Glutamatergic neuron (in vitro differentiated cells): Measurements from ENCODE around the gene MEP1A. TPM values are rescaled to one million over a fixed set of nuclear protein-coding genes. Genes with fewer than 3 reads are reported as not detected.
"Not testable (repeated sequence)": the region's sequence is repeated elsewhere in the genome, so short reads cannot be mapped to it uniquely, and the experiment has no call there.

Experiments used
- DNase-seq: peaks from one replicate; pipeline ENCODE4 v3.0.0; 2022
- H3K27ac Mint-ChIP-seq: one replicate; pipeline ENCODE4 v1.8.0; 2020; ENCODE audit warnings: mild to moderate bottlenecking, mixed read lengths, inconsistent platforms; ENCODE audit not compliant: unreplicated experiment
- H3K27me3 Mint-ChIP-seq: one replicate; pipeline ENCODE4 v1.8.0; 2020; ENCODE audit warnings: mild to moderate bottlenecking, moderate library complexity, mixed read lengths, inconsistent platforms; ENCODE audit not compliant: unreplicated experiment
- H3K36me3 Mint-ChIP-seq: one replicate; pipeline ENCODE4 v1.8.0; 2020; ENCODE audit warnings: mild to moderate bottlenecking, mixed read lengths, inconsistent platforms; ENCODE audit not compliant: unreplicated experiment
- H3K4me1 Mint-ChIP-seq: one replicate; pipeline ENCODE4 v1.8.0; 2020; ENCODE audit warnings: mild to moderate bottlenecking, low read depth, mixed read lengths, inconsistent platforms; ENCODE audit not compliant: unreplicated experiment
- H3K4me3 Mint-ChIP-seq: one replicate; pipeline ENCODE4 v1.8.0; 2020; ENCODE audit warnings: mild to moderate bottlenecking, mixed read lengths, inconsistent platforms; ENCODE audit not compliant: unreplicated experiment
- H3K9me3 Mint-ChIP-seq: one replicate; pipeline ENCODE4 v1.8.0; 2020; ENCODE audit warnings: mild to moderate bottlenecking, moderate library complexity, mixed read lengths, inconsistent platforms; ENCODE audit not compliant: unreplicated experiment
- total RNA-seq: library from RNA; stranded (reverse); fragmentation: NEBNext Ultra II Directional; extraction: Animal tissue kit (Norgen Biotek cat#: 25700); gene quantifications from one replicate; pipeline ENCODE4 v1.2.1, GENCODE V29; 2021; ENCODE audit not compliant: unreplicated experiment
- TF ChIP-seq, protein P1 (sequence below): fragments of 200-600 bp; sonication (generic); IDR thresholded peaks from one replicate; pipeline ENCODE4 v1.5.0; 2021; ENCODE audit not compliant: partially characterized antibody, unreplicated experiment

Gene MEP1A
- total RNA-seq, 1 donor from 2014 or later = not detected

DNA sequence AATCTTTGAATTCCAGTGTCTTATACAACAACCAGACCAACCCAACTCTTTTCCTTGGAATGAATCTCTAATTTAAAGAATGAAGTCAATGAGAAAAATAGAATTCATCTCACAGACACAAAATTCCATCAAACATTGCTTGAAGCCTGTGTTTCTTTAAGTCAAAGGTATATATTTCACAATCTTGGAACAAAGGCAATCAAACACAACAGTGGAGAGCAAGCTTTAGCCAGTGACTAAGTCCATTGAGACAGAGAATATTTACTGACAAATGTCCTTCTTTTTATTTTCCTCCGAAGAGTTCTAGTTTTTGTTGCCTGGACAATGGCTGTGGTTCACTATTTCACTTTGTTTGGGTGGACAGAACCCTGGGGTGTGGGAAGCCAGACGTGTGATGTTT lies 35.8 kb downstream of the MEP1A start:
- Mint-ChIP-seq H3K27me3 (no peaks in the 10 kb centered on the region), H3K4me1 (no peaks in the 10 kb centered on the region), H3K4me3 (no peak overlapping the region), H3K9me3 (no peaks in the 10 kb centered on the region), H3K36me3 (no peaks in the 10 kb centered on the region), H3K27ac (no peak overlapping the region)
- TF ChIP-seq, protein P1, sequence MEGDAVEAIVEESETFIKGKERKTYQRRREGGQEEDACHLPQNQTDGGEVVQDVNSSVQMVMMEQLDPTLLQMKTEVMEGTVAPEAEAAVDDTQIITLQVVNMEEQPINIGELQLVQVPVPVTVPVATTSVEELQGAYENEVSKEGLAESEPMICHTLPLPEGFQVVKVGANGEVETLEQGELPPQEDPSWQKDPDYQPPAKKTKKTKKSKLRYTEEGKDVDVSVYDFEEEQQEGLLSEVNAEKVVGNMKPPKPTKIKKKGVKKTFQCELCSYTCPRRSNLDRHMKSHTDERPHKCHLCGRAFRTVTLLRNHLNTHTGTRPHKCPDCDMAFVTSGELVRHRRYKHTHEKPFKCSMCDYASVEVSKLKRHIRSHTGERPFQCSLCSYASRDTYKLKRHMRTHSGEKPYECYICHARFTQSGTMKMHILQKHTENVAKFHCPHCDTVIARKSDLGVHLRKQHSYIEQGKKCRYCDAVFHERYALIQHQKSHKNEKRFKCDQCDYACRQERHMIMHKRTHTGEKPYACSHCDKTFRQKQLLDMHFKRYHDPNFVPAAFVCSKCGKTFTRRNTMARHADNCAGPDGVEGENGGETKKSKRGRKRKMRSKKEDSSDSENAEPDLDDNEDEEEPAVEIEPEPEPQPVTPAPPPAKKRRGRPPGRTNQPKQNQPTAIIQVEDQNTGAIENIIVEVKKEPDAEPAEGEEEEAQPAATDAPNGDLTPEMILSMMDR = no peak
- DNase-seq = no peak

DNA sequence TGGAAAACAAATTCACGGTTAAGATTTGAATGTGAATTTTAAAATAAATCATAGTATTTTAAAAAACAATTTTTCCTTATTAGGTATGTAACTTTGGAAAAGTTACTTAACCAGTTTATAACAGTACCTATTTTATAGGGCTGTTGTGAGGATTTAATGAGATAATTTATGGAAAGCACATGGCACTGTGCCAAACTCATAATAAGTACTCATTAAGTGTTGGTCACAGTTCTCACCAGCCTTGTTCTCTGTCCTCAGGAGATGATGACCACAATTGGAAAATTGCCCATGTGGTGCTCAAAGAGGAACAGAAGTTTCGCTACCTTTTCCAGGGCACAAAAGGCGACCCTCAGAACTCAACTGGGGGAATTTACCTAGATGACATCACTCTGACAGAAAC lies 39.6 kb downstream of the MEP1A start:
- no peak overlapping the region for H3K27ac Mint-ChIP-seq
- no peaks in the 10 kb centered on the region for H3K4me1 Mint-ChIP-seq
- H3K4me3 Mint-ChIP-seq = no peak overlapping the region
- H3K27me3 Mint-ChIP-seq = no peaks in the 10 kb centered on the region
- no peaks in the 10 kb centered on the region for H3K9me3 Mint-ChIP-seq
- no peak for DNase-seq
- TF ChIP-seq, protein P1 = no peak
- no peaks in the 10 kb centered on the region for H3K36me3 Mint-ChIP-seq

DNA sequence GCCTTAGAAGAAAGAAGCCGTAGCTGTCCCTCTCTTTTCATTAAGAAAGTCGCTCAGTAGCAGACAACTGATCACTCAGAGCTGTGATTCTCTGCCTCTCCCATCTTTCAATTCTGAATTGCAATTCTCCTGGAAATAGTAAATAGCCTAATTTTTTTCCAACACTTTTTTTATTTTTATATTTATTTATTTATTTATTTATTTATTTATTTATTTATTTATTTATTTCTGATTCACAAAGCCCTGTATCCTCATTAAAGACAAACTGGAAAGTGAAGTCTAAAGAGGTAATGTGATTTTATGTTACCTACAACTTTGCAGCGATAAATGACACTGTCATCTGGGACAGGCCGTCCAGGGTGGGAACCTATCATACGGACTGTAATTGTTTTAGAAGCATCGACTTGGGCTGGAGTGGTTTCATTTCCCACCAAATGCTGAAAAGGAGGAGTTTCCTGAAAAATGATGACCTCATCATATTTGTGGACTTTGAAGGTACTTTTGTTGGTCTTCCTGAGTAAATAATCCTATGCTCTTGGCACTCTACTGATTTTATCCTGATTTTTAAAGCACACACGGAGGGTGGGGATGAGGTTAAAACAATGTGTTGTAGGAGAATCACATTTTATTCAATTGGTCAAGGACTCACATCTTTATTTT lies 41.2 kb downstream of the MEP1A start:
- H3K4me1 Mint-ChIP-seq, H3K36me3 Mint-ChIP-seq, DNase-seq, H3K9me3 Mint-ChIP-seq, H3K27me3 Mint-ChIP-seq, H3K27ac Mint-ChIP-seq, H3K4me3 Mint-ChIP-seq: not testable (repeated sequence)

DNA sequence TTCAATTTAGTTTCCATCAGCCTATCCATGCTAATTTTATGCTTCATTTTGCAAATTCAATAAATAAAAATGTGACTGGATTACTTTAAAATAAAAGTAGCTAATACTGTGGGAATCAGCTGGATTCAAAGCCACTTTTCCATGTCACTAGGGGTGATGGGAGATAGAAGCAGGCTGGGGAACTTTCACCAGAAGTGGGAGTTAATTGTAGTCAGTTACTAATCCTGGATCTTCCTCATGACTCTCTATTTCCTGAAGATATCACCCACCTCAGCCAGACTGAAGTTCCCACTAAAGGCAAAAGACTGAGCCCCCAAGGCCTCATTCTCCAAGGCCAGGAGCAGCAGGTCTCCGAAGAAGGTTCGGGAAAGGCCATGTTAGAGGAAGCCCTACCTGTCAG lies 41.8 kb downstream of the MEP1A start:
- not testable (repeated sequence) for H3K4me3 Mint-ChIP-seq, H3K9me3 Mint-ChIP-seq, H3K27me3 Mint-ChIP-seq, H3K36me3 Mint-ChIP-seq, H3K4me1 Mint-ChIP-seq, DNase-seq, H3K27ac Mint-ChIP-seq

DNA sequence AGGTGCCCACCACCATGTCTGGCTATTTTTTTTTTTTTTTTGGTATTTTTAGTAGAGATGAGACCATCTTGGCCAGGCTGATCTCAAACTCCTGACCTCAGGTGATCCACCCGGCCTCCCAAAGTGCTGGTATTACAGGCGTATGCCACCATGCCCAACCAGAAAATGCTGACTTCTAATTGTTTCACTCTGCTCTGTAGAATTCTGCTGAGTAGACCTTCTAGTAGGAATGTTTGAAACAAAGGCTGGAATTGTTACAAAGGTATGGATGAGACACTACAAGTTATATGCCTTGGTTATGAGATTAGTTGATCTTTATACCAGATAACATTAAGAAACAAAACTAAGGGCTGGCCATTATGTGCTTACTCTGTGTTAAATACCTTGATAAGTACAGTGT lies 44.8 kb downstream of the MEP1A start:
- no peak overlapping the region for H3K27ac Mint-ChIP-seq
- no peaks in the 10 kb centered on the region for H3K36me3 Mint-ChIP-seq
- H3K4me1 Mint-ChIP-seq = no peaks in the 10 kb centered on the region
- no peaks in the 10 kb centered on the region for H3K27me3 Mint-ChIP-seq
- no peak overlapping the region for H3K4me3 Mint-ChIP-seq
- TF ChIP-seq, protein P1 = no peak
- no peak for DNase-seq
- peaks cover 6% of the 10 kb centered on the region for H3K9me3 Mint-ChIP-seq

DNA sequence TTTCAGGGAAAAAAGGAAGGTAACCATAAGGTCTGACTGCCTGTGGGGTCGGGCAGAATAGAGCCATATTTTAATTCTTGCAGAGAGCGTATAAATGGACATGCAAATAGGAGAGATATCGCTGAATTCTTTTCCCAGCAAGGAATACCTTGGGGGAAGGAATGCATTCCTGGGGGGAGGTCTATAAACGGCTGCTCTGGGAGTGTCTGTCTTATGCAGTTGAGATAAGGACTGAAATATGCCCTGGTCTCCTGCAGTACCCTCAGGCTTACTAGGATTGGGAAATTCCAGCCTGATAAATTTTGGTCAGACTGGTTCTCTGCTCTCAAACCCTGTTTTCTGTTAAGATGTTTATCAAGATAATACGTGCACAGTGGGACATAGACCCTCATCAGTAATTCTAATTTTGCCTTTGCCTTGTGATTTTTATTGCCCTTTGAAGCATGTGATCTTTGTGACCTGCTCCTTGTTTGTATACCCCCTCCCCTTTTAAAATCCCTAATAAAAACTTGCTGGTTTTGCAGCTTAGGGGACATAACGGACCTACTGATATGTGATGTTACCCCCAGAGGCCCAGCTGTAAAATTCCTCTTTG lies 49.2 kb downstream of the MEP1A start:
- H3K9me3 Mint-ChIP-seq, H3K27me3 Mint-ChIP-seq, H3K27ac Mint-ChIP-seq, H3K4me3 Mint-ChIP-seq, H3K36me3 Mint-ChIP-seq, H3K4me1 Mint-ChIP-seq, DNase-seq: not testable (repeated sequence)
